ENCODE measurements around the gene NRM.

- TF ChIP-seq, protein P1, sequence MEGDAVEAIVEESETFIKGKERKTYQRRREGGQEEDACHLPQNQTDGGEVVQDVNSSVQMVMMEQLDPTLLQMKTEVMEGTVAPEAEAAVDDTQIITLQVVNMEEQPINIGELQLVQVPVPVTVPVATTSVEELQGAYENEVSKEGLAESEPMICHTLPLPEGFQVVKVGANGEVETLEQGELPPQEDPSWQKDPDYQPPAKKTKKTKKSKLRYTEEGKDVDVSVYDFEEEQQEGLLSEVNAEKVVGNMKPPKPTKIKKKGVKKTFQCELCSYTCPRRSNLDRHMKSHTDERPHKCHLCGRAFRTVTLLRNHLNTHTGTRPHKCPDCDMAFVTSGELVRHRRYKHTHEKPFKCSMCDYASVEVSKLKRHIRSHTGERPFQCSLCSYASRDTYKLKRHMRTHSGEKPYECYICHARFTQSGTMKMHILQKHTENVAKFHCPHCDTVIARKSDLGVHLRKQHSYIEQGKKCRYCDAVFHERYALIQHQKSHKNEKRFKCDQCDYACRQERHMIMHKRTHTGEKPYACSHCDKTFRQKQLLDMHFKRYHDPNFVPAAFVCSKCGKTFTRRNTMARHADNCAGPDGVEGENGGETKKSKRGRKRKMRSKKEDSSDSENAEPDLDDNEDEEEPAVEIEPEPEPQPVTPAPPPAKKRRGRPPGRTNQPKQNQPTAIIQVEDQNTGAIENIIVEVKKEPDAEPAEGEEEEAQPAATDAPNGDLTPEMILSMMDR (conservative IDR thresholded peaks at IDR 0.05; ENCODE audit: low read depth in 2 of 2): no peak
- no peak for TF ChIP-seq STAT1 (IDR thresholded peaks at IDR 0.05; ENCODE audit: unreplicated experiment)
- no peak for TF ChIP-seq EZH2 (IDR thresholded peaks at IDR 0.05; ENCODE audit: low read depth, unreplicated experiment)
- TF ChIP-seq POLR2AphosphoS5 (IDR thresholded peaks at IDR 0.05; ENCODE audit: low read depth): 0 out of 2 replicates have a peak, but pooled peaks have one; percentile 45
- TF ChIP-seq CREB1 (CRISPR knock-in tag; IDR thresholded peaks at IDR 0.05; ENCODE audit: low read depth): no peak
- TF ChIP-seq, protein P2, sequence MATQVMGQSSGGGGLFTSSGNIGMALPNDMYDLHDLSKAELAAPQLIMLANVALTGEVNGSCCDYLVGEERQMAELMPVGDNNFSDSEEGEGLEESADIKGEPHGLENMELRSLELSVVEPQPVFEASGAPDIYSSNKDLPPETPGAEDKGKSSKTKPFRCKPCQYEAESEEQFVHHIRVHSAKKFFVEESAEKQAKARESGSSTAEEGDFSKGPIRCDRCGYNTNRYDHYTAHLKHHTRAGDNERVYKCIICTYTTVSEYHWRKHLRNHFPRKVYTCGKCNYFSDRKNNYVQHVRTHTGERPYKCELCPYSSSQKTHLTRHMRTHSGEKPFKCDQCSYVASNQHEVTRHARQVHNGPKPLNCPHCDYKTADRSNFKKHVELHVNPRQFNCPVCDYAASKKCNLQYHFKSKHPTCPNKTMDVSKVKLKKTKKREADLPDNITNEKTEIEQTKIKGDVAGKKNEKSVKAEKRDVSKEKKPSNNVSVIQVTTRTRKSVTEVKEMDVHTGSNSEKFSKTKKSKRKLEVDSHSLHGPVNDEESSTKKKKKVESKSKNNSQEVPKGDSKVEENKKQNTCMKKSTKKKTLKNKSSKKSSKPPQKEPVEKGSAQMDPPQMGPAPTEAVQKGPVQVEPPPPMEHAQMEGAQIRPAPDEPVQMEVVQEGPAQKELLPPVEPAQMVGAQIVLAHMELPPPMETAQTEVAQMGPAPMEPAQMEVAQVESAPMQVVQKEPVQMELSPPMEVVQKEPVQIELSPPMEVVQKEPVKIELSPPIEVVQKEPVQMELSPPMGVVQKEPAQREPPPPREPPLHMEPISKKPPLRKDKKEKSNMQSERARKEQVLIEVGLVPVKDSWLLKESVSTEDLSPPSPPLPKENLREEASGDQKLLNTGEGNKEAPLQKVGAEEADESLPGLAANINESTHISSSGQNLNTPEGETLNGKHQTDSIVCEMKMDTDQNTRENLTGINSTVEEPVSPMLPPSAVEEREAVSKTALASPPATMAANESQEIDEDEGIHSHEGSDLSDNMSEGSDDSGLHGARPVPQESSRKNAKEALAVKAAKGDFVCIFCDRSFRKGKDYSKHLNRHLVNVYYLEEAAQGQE (IDR thresholded peaks at IDR 0.05; ENCODE audit: unreplicated experiment): no peak
- TF ChIP-seq ZNF114 (CRISPR knock-in tag; IDR thresholded peaks at IDR 0.05): no peak
- no peak for TF ChIP-seq EZH2phosphoT487 (IDR thresholded peaks at IDR 0.05; ENCODE audit: unreplicated experiment)
Observed at GRCh38 chr6:30686009-30686907, 4.5 kb downstream of the NRM start, which contains the start of gene PPP1R18.
